HepG2 (cell line): Measurements from ENCODE around the gene AHCTF1. TPM values are rescaled to one million over a fixed set of nuclear protein-coding genes. Genes with fewer than 3 reads are reported as not detected.

Experiments
- ARID4A ChIP-seq: sonication (generic); formaldehyde crosslinking; IDR thresholded peaks from 2 replicates; pipeline ENCODE4 v1.5.0; 2020; ENCODE audit warnings: mild to moderate bottlenecking, missing genetic modification reagents, borderline replicate concordance
- ETS1 ChIP-seq: sonication (generic); formaldehyde crosslinking; IDR thresholded peaks from 2 replicates; pipeline ENCODE4 v1.4.0; 2020; ENCODE audit warnings: missing genetic modification reagents
- IRX3 ChIP-seq: sonication (generic); formaldehyde crosslinking; IDR thresholded peaks from 2 replicates; pipeline ENCODE4 v1.8.1; 2023; ENCODE audit warnings: mild to moderate bottlenecking, low read depth, missing genetic modification reagents, borderline replicate concordance
- JARID2 ChIP-seq: sonication (generic); formaldehyde crosslinking; IDR thresholded peaks from 2 replicates; pipeline ENCODE4 v1.8.1; 2023; ENCODE audit warnings: missing genetic modification reagents, inconsistent platforms; ENCODE audit not compliant: insufficient replicate concordance
- POLR2A ChIP-seq, 2 experiments: IDR thresholded peaks; 2 replicates each; pipeline ENCODE4 v1.6.1; 2011; ENCODE audit warnings: low read depth in 2 of 2, low read length in 2 of 2, mild to moderate bottlenecking in 1 of 2, moderate library complexity in 1 of 2; ENCODE audit not compliant: insufficient read depth in 1 of 2
- RAD21 ChIP-seq: fragments of 450-650 bp; formaldehyde crosslinking; IDR thresholded peaks from 2 replicates; pipeline ENCODE4 v1.5.0; 2020; ENCODE audit warnings: mild to moderate bottlenecking
- SMC3 ChIP-seq: IDR thresholded peaks from 2 replicates; pipeline ENCODE4 v1.6.1; 2011; ENCODE audit warnings: low read length, improper control_type of control experiment
- SNAPC2 ChIP-seq: sonication (generic); formaldehyde crosslinking; IDR thresholded peaks from 2 replicates; pipeline ENCODE4 v1.8.1; 2022; ENCODE audit warnings: mild to moderate bottlenecking, missing genetic modification reagents
- SP2 ChIP-seq: sonication (generic); formaldehyde crosslinking; IDR thresholded peaks from 2 replicates; pipeline ENCODE4 v1.5.1; 2020; ENCODE audit warnings: mild to moderate bottlenecking, missing genetic modification reagents
- SRSF1 ChIP-seq: fragments of 200-400 bp; formaldehyde crosslinking; optimal IDR thresholded peaks from 2 replicates; pipeline ENCODE3; 2017; ENCODE audit warnings: mild to moderate bottlenecking, low read depth, low read length, moderate library complexity
- STAG1 ChIP-seq: sonication (generic); formaldehyde crosslinking; IDR thresholded peaks from 2 replicates; pipeline ENCODE4 v1.4.0; 2020; ENCODE audit warnings: missing genetic modification reagents
- TOE1 ChIP-seq: sonication (generic); formaldehyde crosslinking; IDR thresholded peaks from 2 replicates; pipeline ENCODE4 v1.4.0; 2020; ENCODE audit warnings: mild to moderate bottlenecking, missing genetic modification reagents
- ZFY ChIP-seq: sonication (generic); formaldehyde crosslinking; IDR thresholded peaks from 2 replicates; pipeline ENCODE4 v1.4.0; 2020; ENCODE audit warnings: missing genetic modification reagents
- ZNF205 ChIP-seq: IDR thresholded peaks from 2 replicates; pipeline ENCODE4 v1.6.1; 2018; ENCODE audit warnings: missing biosample characterization, missing genetic modification reagents
- ZNF33A ChIP-seq: sonication (generic); formaldehyde crosslinking; IDR thresholded peaks from 2 replicates; pipeline ENCODE4 v1.5.1; 2020; ENCODE audit warnings: missing genetic modification reagents, mild to moderate bottlenecking, moderate library complexity, borderline replicate concordance
- ZNF557 ChIP-seq: sonication (generic); formaldehyde crosslinking; IDR thresholded peaks from 2 replicates; pipeline ENCODE4 v1.4.0; 2020; ENCODE audit warnings: missing genetic modification reagents
- ZNF768 ChIP-seq: sonication (generic); formaldehyde crosslinking; IDR thresholded peaks from 2 replicates; pipeline ENCODE4 v1.4.0; 2020; ENCODE audit warnings: missing genetic modification reagents
- ZNF780A ChIP-seq: sonication (generic); formaldehyde crosslinking; IDR thresholded peaks from 2 replicates; pipeline ENCODE4 v1.8.0; 2022; ENCODE audit warnings: mild to moderate bottlenecking, missing genetic modification reagents, moderate library complexity
- polyA plus RNA-seq, 8 experiments: library from polyadenylated mRNA; depleted of rRNA in 3 of 8; stranded (reverse) in 7 of 8; unstranded in 1 of 8; fragments of >200 nt; fragmentation: Illumina TruSeq in 4 of 8; extraction: Trizol in 4 of 8; gene quantifications; 2 replicates each; pipeline versions ENCODE4 v1.2.1 to v1.2.3, GENCODE V29; 2011 to 2016; ENCODE audit warnings: low read depth in 4 of 8, missing spikeins in 1 of 8, mixed read lengths in 1 of 8; ENCODE audit not compliant: insufficient read depth in 1 of 8
- total RNA-seq, 5 experiments: library from RNA; depleted of rRNA; stranded (reverse); fragments of >200 nt; fragmentation: Illumina TruSeq; extraction: Trizol; gene quantifications; 2 replicates each; pipeline ENCODE4 v1.2.3, GENCODE V29; 2016; ENCODE audit warnings: low read depth in 1 of 5
- TF ChIP-seq, protein P1 (sequence below): sonication (generic); formaldehyde crosslinking; IDR thresholded peaks from 2 replicates; pipeline ENCODE4 v1.5.0; 2020; ENCODE audit warnings: mild to moderate bottlenecking, missing genetic modification reagents, moderate library complexity
- TF ChIP-seq, protein P2 (sequence below): sonication (generic); formaldehyde crosslinking; IDR thresholded peaks from 2 replicates; pipeline ENCODE4 v1.9.0; 2022; ENCODE audit warnings: missing genetic modification reagents, mild to moderate bottlenecking, borderline replicate concordance
- TF ChIP-seq, protein P3 (sequence below): sonication (generic); formaldehyde crosslinking; IDR thresholded peaks from 2 replicates; pipeline ENCODE4 v1.4.0; 2020; ENCODE audit warnings: missing genetic modification reagents

AHCTF1 gene
- total and polyA plus RNA-seq, 2 of the 13 experiments (the other 11 are each of a cell fraction or from before 2014, with no cell fraction given), result 16.6 to 45.9 TPM

- TF ChIP-seq, protein P1, sequence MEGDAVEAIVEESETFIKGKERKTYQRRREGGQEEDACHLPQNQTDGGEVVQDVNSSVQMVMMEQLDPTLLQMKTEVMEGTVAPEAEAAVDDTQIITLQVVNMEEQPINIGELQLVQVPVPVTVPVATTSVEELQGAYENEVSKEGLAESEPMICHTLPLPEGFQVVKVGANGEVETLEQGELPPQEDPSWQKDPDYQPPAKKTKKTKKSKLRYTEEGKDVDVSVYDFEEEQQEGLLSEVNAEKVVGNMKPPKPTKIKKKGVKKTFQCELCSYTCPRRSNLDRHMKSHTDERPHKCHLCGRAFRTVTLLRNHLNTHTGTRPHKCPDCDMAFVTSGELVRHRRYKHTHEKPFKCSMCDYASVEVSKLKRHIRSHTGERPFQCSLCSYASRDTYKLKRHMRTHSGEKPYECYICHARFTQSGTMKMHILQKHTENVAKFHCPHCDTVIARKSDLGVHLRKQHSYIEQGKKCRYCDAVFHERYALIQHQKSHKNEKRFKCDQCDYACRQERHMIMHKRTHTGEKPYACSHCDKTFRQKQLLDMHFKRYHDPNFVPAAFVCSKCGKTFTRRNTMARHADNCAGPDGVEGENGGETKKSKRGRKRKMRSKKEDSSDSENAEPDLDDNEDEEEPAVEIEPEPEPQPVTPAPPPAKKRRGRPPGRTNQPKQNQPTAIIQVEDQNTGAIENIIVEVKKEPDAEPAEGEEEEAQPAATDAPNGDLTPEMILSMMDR, result peak; percentile 86
- TF ChIP-seq RAD21 (peak; percentile 82), POLR2A (IDR thresholded peaks at IDR 0.05; ENCODE audit: insufficient read depth in 1 of 2, low read depth in 2 of 2, low read length in 2 of 2) (no peak), STAG1 (peak; percentile 86), ZFY (no peak), ZNF768 (CRISPR knock-in tag) (no peak), ETS1 (CRISPR knock-in tag) (no peak), SP2 (CRISPR knock-in tag) (no peak), ZNF557 (CRISPR knock-in tag) (no peak), TOE1 (CRISPR knock-in tag) (no peak), ZNF205 (no peak), JARID2 (CRISPR knock-in tag) (no peak), SMC3 (peak; percentile 76), ZNF33A (CRISPR knock-in tag) (no peak), ZNF780A (CRISPR knock-in tag) (no peak), IRX3 (CRISPR knock-in tag) (no peak), SNAPC2 (CRISPR knock-in tag) (no peak), SRSF1 (no peak), ARID4A (CRISPR knock-in tag) (0 out of 2 replicates have a peak, but pooled peaks have one; percentile 13)
- TF ChIP-seq, protein P2, sequence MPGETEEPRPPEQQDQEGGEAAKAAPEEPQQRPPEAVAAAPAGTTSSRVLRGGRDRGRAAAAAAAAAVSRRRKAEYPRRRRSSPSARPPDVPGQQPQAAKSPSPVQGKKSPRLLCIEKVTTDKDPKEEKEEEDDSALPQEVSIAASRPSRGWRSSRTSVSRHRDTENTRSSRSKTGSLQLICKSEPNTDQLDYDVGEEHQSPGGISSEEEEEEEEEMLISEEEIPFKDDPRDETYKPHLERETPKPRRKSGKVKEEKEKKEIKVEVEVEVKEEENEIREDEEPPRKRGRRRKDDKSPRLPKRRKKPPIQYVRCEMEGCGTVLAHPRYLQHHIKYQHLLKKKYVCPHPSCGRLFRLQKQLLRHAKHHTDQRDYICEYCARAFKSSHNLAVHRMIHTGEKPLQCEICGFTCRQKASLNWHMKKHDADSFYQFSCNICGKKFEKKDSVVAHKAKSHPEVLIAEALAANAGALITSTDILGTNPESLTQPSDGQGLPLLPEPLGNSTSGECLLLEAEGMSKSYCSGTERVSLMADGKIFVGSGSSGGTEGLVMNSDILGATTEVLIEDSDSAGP, result peak; percentile 29; the same call in 1 of the 2 replicates
- TF ChIP-seq, protein P3, sequence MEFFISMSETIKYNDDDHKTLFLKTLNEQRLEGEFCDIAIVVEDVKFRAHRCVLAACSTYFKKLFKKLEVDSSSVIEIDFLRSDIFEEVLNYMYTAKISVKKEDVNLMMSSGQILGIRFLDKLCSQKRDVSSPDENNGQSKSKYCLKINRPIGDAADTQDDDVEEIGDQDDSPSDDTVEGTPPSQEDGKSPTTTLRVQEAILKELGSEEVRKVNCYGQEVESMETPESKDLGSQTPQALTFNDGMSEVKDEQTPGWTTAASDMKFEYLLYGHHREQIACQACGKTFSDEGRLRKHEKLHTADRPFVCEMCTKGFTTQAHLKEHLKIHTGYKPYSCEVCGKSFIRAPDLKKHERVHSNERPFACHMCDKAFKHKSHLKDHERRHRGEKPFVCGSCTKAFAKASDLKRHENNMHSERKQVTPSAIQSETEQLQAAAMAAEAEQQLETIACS (CRISPR knock-in tag), result no peak
Observed at GRCh38 chr1:246971090-246971721, 39.5 kb upstream of the AHCTF1 start (continued).
